DOHH2 (cell line): ENCODE results near the gene SLC16A1.

Experiments
- CTCF ChIP-seq: fragments of 200-600 bp; sonication (generic); IDR thresholded peaks from one replicate; pipeline ENCODE4 v1.5.1; 2014; ENCODE audit warnings: antibody characterized with exemption, mild to moderate bottlenecking, low read depth, low read length; ENCODE audit not compliant: poor library complexity, severe bottlenecking
- EZH2phosphoT487 ChIP-seq: fragments of 200-600 bp; sonication (generic); IDR thresholded peaks from 2 replicates; pipeline ENCODE4 v1.6.1; 2017; ENCODE audit warnings: borderline replicate concordance, mild to moderate bottlenecking, antibody characterized with exemption, low read length, moderate library complexity, mixed read lengths

DNA sequence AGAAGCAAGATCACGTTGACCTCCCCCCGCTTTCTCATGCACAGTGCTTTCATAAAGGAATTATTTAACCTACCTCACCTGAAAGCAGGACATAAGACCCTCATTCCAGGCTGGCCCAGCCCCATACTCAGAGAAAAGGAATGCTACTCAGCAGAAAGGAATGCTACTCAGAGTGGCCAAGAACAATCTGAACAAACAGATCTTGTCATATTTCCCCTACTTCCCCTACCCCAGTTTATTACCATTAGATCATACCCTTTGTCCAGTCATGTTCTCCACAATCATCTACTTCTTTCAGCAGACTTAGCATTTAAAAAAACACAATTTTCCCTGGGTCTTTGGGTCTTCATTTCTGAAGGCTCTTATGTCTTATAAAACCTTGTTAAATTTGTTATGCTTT, 89.8 kb downstream of the SLC16A1 start:
- TF ChIP-seq CTCF, result no peak
- TF ChIP-seq EZH2phosphoT487, result no peak
